ENCODE data around the gene RNF224. TPM values are rescaled to one million over a fixed set of nuclear protein-coding genes. Genes with fewer than 3 reads are reported as not detected.

RNF224 gene
- total and polyA plus RNA-seq, 2 of the 13 experiments (the other 11 are each of a cell fraction or from before 2014, with no cell fraction given), result 0.09 TPM; not detected in 1

DNA sequence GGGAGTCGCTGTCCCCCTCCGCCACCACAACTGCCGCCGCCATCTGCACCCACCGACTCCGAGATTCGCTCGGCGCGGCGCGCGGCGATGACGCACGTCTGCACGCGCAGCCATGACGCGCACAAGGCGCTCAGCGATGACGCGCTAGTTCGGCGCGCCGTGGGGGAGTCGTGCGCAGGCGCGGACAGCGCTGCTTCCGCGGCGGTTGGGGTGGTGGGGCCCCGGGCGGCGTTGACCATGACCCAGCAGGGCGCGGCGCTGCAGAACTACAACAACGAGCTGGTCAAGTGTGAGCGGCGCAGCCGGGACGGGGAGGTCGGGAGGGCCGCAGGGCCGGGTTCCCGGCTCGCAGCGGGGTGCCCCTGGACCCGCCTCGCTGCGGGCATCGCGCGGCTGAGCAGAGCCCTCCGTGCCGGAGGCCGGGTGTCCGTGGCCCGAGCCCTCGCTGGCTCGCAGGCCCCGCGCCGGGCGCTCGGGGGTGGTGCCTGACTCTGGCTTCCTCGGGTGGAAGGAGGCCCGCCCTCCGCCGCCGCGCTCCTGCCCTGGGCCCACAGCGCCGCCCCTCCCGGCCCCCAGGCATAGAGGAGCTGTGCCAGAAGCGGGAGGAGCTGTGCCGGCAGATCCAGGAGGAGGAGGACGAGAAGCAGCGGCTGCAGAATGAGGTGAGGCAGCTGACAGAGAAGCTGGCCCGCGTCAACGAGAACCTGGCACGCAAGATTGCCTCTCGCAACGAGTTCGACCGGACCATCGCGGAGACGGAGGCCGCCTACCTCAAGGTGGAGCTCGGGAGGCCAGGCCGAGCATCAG is 38.6 kb upstream of the RNF224 start, which contains the start of the genes ANAPC2 and SSNA1 (continued):
- TF ChIP-seq TBX2 (CRISPR knock-in tag; IDR thresholded peaks at IDR 0.05; ENCODE audit: borderline replicate concordance) (peak; percentile 84; the same call in 1 of the 2 replicates), TCF7 (IDR thresholded peaks at IDR 0.05; ENCODE audit: low read depth) (no peak), ZNF773 (CRISPR knock-in tag; IDR thresholded peaks at IDR 0.05; ENCODE audit: borderline replicate concordance) (no peak), ELF1 (CRISPR knock-in tag; IDR thresholded peaks at IDR 0.05) (peak; percentile 80), GTF3A (CRISPR knock-in tag; conservative IDR thresholded peaks at IDR 0.05) (no peak), JUND (CRISPR knock-in tag; IDR thresholded peaks at IDR 0.05) (peak; percentile 87; the same call in 1 of the 2 replicates), GFI1 (CRISPR knock-in tag; IDR thresholded peaks at IDR 0.05; ENCODE audit: borderline replicate concordance) (no peak; the same call in 1 of the 2 replicates), ZNF83 (CRISPR knock-in tag; IDR thresholded peaks at IDR 0.05; ENCODE audit: borderline replicate concordance) (peak; percentile 63; the same call in 1 of the 2 replicates), ZNF629 (CRISPR knock-in tag; conservative IDR thresholded peaks at IDR 0.05) (no peak), PAWR (CRISPR knock-in tag; IDR thresholded peaks at IDR 0.05; ENCODE audit: borderline replicate concordance) (no peak), KDM3A (CRISPR knock-in tag; IDR thresholded peaks at IDR 0.05; ENCODE audit: low read depth) (peak; percentile 80), ZNF788 (CRISPR knock-in tag; IDR thresholded peaks at IDR 0.05; ENCODE audit: borderline replicate concordance) (peak; percentile 95), ELF4 (CRISPR knock-in tag; IDR thresholded peaks at IDR 0.05; ENCODE audit: borderline replicate concordance) (no peak), MTF2 (CRISPR knock-in tag; IDR thresholded peaks at IDR 0.05; ENCODE audit: borderline replicate concordance) (peak; percentile 82; the same call in 1 of the 2 replicates), PHB2 (IDR thresholded peaks at IDR 0.05; ENCODE audit: partially characterized antibody) (no peak), TAF1 (CRISPR knock-in tag; IDR thresholded peaks at IDR 0.05) (peak; percentile 86), ESRRA (CRISPR knock-in tag; IDR thresholded peaks at IDR 0.05; ENCODE audit: low read depth) (no peak; the same call in 1 of the 2 replicates), REXO4 (CRISPR knock-in tag; IDR thresholded peaks at IDR 0.05; ENCODE audit: borderline replicate concordance) (no peak), TAF15 (IDR thresholded peaks at IDR 0.05; ENCODE audit: low read depth, low read length, poor library complexity, severe bottlenecking) (no peak), HOXD1 (CRISPR knock-in tag; IDR thresholded peaks at IDR 0.05) (peak; percentile 41; the same call in 1 of the 2 replicates), ZNF256 (CRISPR knock-in tag; conservative IDR thresholded peaks at IDR 0.05) (peak; percentile 53; the same call in 1 of the 2 replicates), NFRKB (IDR thresholded peaks at IDR 0.05) (no peak), ZNF484 (CRISPR knock-in tag; IDR thresholded peaks at IDR 0.05; ENCODE audit: borderline replicate concordance, low read depth) (no peak)
- TF ChIP-seq, protein P1, sequence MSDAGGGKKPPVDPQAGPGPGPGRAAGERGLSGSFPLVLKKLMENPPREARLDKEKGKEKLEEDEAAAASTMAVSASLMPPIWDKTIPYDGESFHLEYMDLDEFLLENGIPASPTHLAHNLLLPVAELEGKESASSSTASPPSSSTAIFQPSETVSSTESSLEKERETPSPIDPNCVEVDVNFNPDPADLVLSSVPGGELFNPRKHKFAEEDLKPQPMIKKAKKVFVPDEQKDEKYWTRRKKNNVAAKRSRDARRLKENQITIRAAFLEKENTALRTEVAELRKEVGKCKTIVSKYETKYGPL (CRISPR knock-in tag; IDR thresholded peaks at IDR 0.05), result no peak
- TF ChIP-seq, protein P2, sequence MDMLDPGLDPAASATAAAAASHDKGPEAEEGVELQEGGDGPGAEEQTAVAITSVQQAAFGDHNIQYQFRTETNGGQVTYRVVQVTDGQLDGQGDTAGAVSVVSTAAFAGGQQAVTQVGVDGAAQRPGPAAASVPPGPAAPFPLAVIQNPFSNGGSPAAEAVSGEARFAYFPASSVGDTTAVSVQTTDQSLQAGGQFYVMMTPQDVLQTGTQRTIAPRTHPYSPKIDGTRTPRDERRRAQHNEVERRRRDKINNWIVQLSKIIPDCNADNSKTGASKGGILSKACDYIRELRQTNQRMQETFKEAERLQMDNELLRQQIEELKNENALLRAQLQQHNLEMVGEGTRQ (IDR thresholded peaks at IDR 0.05; ENCODE audit: low read depth, low read length), result no peak
- TF ChIP-seq, protein P2 (CRISPR knock-in tag; IDR thresholded peaks at IDR 0.05; ENCODE audit: borderline replicate concordance), result no peak; the same call in 1 of the 2 replicates
